NCI-H2081 (cell line): ENCODE results near the gene TCHH.

Experiments used
- DNase-seq, 2 experiments: peaks; one replicate each; lab custom pipeline; 2025; lab: John Stamatoyannopoulos, UW

The TCHH gene

DNA sequence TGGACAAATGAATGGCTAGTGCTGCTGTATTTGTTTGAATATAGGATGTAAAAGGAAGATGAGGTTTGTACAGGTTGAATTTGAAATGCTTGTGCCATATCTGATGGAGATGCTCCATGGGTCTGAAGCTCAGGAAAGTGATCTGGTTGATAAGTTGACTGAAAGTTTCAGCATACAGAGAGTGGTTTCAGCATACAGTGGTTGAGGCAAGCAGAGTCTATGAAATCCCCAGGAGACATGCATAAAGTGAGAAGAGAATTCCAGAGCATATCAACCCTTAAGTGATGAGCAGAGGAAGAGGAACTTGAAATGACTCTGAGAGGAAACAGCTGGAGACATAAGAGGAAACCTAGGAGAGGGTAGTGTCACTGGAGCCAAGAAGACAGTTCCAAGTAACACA lies 48.1 kb downstream of the TCHH start:
- no peak for DNase-seq

- no peak for DNase-seq
Observed at GRCh38 chr1:152061952-152062351, 53.3 kb downstream of the TCHH start.
